PC-3 (cell line): ENCODE measurements around the gene ZNF516. TPM values are rescaled to one million over a fixed set of nuclear protein-coding genes. Genes with fewer than 3 reads are reported as not detected.

Source experiments
- ATAC-seq: fragments of 200-7000 bp; cut with Tn5 transposase; 2 replicates; pipeline ENCODE4 v1.9.1; 2020; ENCODE audit warnings: mild to moderate bottlenecking, moderate library complexity
- BruUV-seq: library from RNA; stranded (reverse); fragments of 400-500 nt; replicated peaks from 2 replicates; lab custom pipeline; 2021; lab: Mats Ljungman, UMichigan
- CTCF ChIA-PET: fragments of 300-600 bp; sonication (Branson Sonifier 250); formaldehyde crosslinking; loops from one replicate; lab custom pipeline; 2022; ENCODE audit warnings: antibody characterized with exemption; lab: Charles Lee
- POLR2A ChIA-PET: fragments of 300-600 bp; sonication (Branson Sonifier 250); formaldehyde crosslinking; loops from one replicate; lab custom pipeline; 2022; ENCODE audit warnings: antibody characterized with exemption; ENCODE audit not compliant: unreplicated experiment; lab: Charles Lee
- DNase-seq: peaks from one replicate; pipeline ENCODE4 v3.0.0-alpha.2; 2015
- H2AFZ ChIP-seq: fragments of 300-600 bp; sonication (generic); 2 replicates; pipeline ENCODE4 v1.6.0; 2016; ENCODE audit warnings: antibody characterized with exemption, low read length
- H3F3A ChIP-seq: fragments of 300-600 bp; sonication (generic); one replicate; pipeline ENCODE4 v1.6.0; 2017; ENCODE audit warnings: antibody characterized with exemption, low read length, control low read depth, mild to moderate bottlenecking; ENCODE audit not compliant: unreplicated experiment
- H3K27ac ChIP-seq: fragments of 300-600 bp; sonication (generic); 2 replicates; pipeline ENCODE4 v1.5.1; 2016; ENCODE audit warnings: mild to moderate bottlenecking, low read length
- H3K27me3 ChIP-seq: fragments of 300-600 bp; sonication (generic); 2 replicates; pipeline ENCODE4 v1.6.1; 2016; ENCODE audit warnings: low read length, mixed read lengths
- H3K36me3 ChIP-seq: fragments of 300-600 bp; sonication (generic); 2 replicates; pipeline ENCODE4 v1.6.1; 2016; ENCODE audit warnings: low read depth, mixed run types, low read length, mixed read lengths
- H3K4me1 ChIP-seq: fragments of 300-600 bp; sonication (generic); 2 replicates; pipeline ENCODE4 v1.5.1; 2016; ENCODE audit warnings: low read length; ENCODE audit not compliant: insufficient read depth
- H3K4me2 ChIP-seq: fragments of 300-600 bp; sonication (generic); 2 replicates; pipeline ENCODE4 v1.6.0; 2016; ENCODE audit warnings: low read length
- H3K4me3 ChIP-seq: fragments of 300-600 bp; sonication (generic); 2 replicates; pipeline ENCODE4 v1.5.1; 2016; ENCODE audit warnings: mild to moderate bottlenecking, low read length, mixed read lengths
- H3K79me2 ChIP-seq: fragments of 300-600 bp; sonication (generic); 2 replicates; pipeline ENCODE4 v1.6.1; 2017; ENCODE audit warnings: low read length, mixed read lengths
- H3K9ac ChIP-seq: fragments of 300-600 bp; sonication (generic); 2 replicates; pipeline ENCODE4 v1.6.0; 2016; ENCODE audit warnings: mild to moderate bottlenecking, low read length
- H3K9me2 ChIP-seq: fragments of 300-600 bp; sonication (generic); replicated peaks from 2 replicates; pipeline ENCODE4 v1.6.1; 2016; ENCODE audit warnings: mixed run types, low read length, mixed read lengths
- H3K9me3 ChIP-seq: fragments of 300-600 bp; sonication (generic); 2 replicates; pipeline ENCODE4 v1.6.1; 2016; ENCODE audit warnings: low read length, mixed read lengths
- H4K20me1 ChIP-seq: fragments of 300-600 bp; sonication (generic); 2 replicates; pipeline ENCODE4 v1.6.1; 2016; ENCODE audit warnings: low read length, mixed read lengths
- EZH2 ChIP-seq: fragments of 300-600 bp; sonication (generic); IDR thresholded peaks from one replicate; pipeline ENCODE4 v1.6.1; 2017; ENCODE audit warnings: antibody characterized with exemption, mild to moderate bottlenecking, low read length; ENCODE audit not compliant: unreplicated experiment
- EZH2phosphoT487 ChIP-seq: fragments of 300-600 bp; sonication (generic); IDR thresholded peaks from 2 replicates; pipeline ENCODE4 v1.6.1; 2018; ENCODE audit warnings: mild to moderate bottlenecking, antibody characterized with exemption, low read length, borderline replicate concordance
- intact Hi-C: fragments of 100-400 bp; cut with micrococcal nuclease; formaldehyde crosslinking; loops from 2 replicates; pipeline ENCODE4 v1.9.0; 2023
- total RNA-seq: library from RNA; depleted of rRNA; stranded (reverse); fragments of >200 nt; gene quantifications from 2 replicates; pipeline ENCODE4 v1.2.3, GENCODE V29; 2014
- TF ChIP-seq, protein P1 (sequence below): fragments of 300-600 bp; sonication (generic); conservative IDR thresholded peaks from 2 replicates; pipeline ENCODE4 v1.5.1; 2017; ENCODE audit warnings: antibody characterized with exemption, low read depth, mild to moderate bottlenecking, low read length

Gene ZNF516
- total RNA-seq, 1 experiment from 2014 or later = 4.0 TPM

GRCh38 chr18:76318607-76319006, 176.4 kb downstream of the ZNF516 start:
- no TSS peak for BruUV-seq
- POLR2A ChIA-PET = no interaction called here
- Histone ChIP-seq H3K9me3 (no peaks in the 10 kb centered on the region), H4K20me1 (no peaks in the 10 kb centered on the region), H2AFZ (no peak overlapping the region), H3K4me2 (no peak overlapping the region), H3K36me3 (no peaks in the 10 kb centered on the region), H3F3A (no peaks in the 10 kb centered on the region), H3K27ac (no peak overlapping the region), H3K27me3 (peaks cover 80% of the 10 kb centered on the region), H3K4me3 (no peak overlapping the region), H3K9ac (no peak overlapping the region), H3K4me1 (peaks cover 8% of the 10 kb centered on the region; the same call in 1 of the 2 replicates), H3K79me2 (no peaks in the 10 kb centered on the region), H3K9me2 (no peaks in the 10 kb centered on the region)
- DNase-seq = no peak
- no peak for ATAC-seq
- TF ChIP-seq, protein P1, sequence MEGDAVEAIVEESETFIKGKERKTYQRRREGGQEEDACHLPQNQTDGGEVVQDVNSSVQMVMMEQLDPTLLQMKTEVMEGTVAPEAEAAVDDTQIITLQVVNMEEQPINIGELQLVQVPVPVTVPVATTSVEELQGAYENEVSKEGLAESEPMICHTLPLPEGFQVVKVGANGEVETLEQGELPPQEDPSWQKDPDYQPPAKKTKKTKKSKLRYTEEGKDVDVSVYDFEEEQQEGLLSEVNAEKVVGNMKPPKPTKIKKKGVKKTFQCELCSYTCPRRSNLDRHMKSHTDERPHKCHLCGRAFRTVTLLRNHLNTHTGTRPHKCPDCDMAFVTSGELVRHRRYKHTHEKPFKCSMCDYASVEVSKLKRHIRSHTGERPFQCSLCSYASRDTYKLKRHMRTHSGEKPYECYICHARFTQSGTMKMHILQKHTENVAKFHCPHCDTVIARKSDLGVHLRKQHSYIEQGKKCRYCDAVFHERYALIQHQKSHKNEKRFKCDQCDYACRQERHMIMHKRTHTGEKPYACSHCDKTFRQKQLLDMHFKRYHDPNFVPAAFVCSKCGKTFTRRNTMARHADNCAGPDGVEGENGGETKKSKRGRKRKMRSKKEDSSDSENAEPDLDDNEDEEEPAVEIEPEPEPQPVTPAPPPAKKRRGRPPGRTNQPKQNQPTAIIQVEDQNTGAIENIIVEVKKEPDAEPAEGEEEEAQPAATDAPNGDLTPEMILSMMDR = no peak
- TF ChIP-seq EZH2phosphoT487 = no peak
- intact Hi-C loops = no loop called here
- CTCF ChIA-PET = no interaction called here

- no peaks in the 10 kb centered on the region for H4K20me1 ChIP-seq
- H3K27me3 ChIP-seq = peaks cover 76% of the 10 kb centered on the region
- no peak overlapping the region for H3K4me2 ChIP-seq
- ATAC-seq (no peak), DNase-seq (no peak)
- H3K27ac ChIP-seq = no peak overlapping the region
- H3K9ac ChIP-seq = no peak overlapping the region
- no peaks in the 10 kb centered on the region for H3K9me2 ChIP-seq
- ChIA-PET CTCF (no interaction called here), POLR2A (no interaction called here)
- H3K79me2 ChIP-seq = no peaks in the 10 kb centered on the region
- no peaks in the 10 kb centered on the region for H3K4me1 ChIP-seq
- no TSS peak for BruUV-seq
- no peaks in the 10 kb centered on the region for H3F3A ChIP-seq
- intact Hi-C loops = no loop called here
- no peaks in the 10 kb centered on the region for H3K9me3 ChIP-seq
- H2AFZ ChIP-seq = no peak overlapping the region
- H3K36me3 ChIP-seq = no peaks in the 10 kb centered on the region
- H3K4me3 ChIP-seq = no peak overlapping the region
- TF ChIP-seq, protein P1 = no peak
- no peak for TF ChIP-seq EZH2
Measured at GRCh38 chr18:76317136-76317535, 177.9 kb downstream of the ZNF516 start.

DNA sequence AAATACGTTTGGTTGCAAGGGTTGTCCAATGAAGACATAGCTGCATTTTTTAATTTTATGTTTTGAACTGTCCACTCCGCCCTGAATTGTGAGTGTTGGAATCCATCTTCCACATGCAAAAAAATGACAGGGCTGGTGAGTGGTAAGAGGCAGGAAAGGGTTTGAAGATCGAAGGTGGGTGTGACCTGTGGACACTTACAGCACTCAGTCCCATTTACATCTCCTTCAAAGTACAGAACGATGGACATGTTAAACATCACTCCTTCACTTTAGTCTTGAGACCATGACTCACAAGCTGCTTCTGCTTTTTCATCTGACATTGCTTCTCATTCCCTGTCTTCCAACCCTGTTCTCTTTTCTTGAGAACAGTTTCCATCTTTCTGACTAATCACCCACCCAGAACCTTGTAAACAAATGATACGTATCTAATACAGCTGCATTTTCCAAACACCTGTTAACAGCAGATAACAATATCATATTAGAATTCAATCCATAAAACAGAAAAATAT, 179.3 kb downstream of the ZNF516 start:
- no TSS peak for BruUV-seq
- TF ChIP-seq EZH2 (no peak), EZH2phosphoT487 (no peak)
- TF ChIP-seq, protein P1 = no peak
- ChIA-PET POLR2A (no interaction called here), CTCF (interaction anchor here (0.5 kb wide), 1 partner anchor 65 kb away, joined by 3 read pairs; no protein-coding TSS in a partner anchor)
- H3K9ac ChIP-seq = no peak overlapping the region
- no peak overlapping the region for H3K4me3 ChIP-seq
- intact Hi-C loops = no loop called here
- peaks cover 78% of the 10 kb centered on the region for H3K27me3 ChIP-seq
- H3K9me2 ChIP-seq = no peaks in the 10 kb centered on the region
- H4K20me1 ChIP-seq = no peaks in the 10 kb centered on the region
- no peaks in the 10 kb centered on the region for H3K79me2 ChIP-seq
- H3F3A ChIP-seq = no peaks in the 10 kb centered on the region
- H3K4me2 ChIP-seq = no peak overlapping the region
- no peaks in the 10 kb centered on the region for H3K9me3 ChIP-seq
- DNase-seq (no peak), ATAC-seq (no peak)
- H2AFZ ChIP-seq = no peak overlapping the region
- no peak overlapping the region for H3K27ac ChIP-seq
- no peaks in the 10 kb centered on the region for H3K4me1 ChIP-seq
- no peaks in the 10 kb centered on the region for H3K36me3 ChIP-seq
